GM12872 (cell line): ENCODE measurements around the gene RPS6KC1.

ENCODE experiments used
- CTCF ChIP-seq: IDR thresholded peaks from 3 replicates; pipeline ENCODE4 v1.5.1; 2011; ENCODE audit warnings: low read depth, mild to moderate bottlenecking, low read length, moderate library complexity; ENCODE audit not compliant: insufficient read depth

RPS6KC1 gene

GRCh38 chr1:213159376-213159775 is 108.3 kb downstream of the RPS6KC1 start:
- no peak for TF ChIP-seq CTCF

- TF ChIP-seq CTCF: no peak
These were observed 111.3 kb downstream of the RPS6KC1 start for GRCh38 chr1:213162338-213162737.

GRCh38 chr1:213162862-213163261 is 111.8 kb downstream of the RPS6KC1 start:
- no peak for TF ChIP-seq CTCF

GRCh38 chr1:213163278-213163711 is 112.3 kb downstream of the RPS6KC1 start:
- no peak for TF ChIP-seq CTCF

GRCh38 chr1:213164561-213164960 is 113.5 kb downstream of the RPS6KC1 start:
- TF ChIP-seq CTCF: no peak

- TF ChIP-seq CTCF: no peak
These were observed 115.8 kb downstream of the RPS6KC1 start for GRCh38 chr1:213166852-213167251.

- no peak for TF ChIP-seq CTCF
These were observed 120.7 kb downstream of the RPS6KC1 start for GRCh38 chr1:213171711-213172110.

GRCh38 chr1:213176341-213176740 is 125.3 kb downstream of the RPS6KC1 start:
- no peak for TF ChIP-seq CTCF
